Measurements from ENCODE around the gene KIAA1549.
"Not testable (repeated sequence)": the region's sequence is repeated elsewhere in the genome, so short reads cannot be mapped to it uniquely, and the experiment has no call there.

Gene KIAA1549

GRCh38 chr7:138798836-138799235 lies 182.4 kb downstream of the KIAA1549 start:
- no peak for FAIRE-seq

DNA sequence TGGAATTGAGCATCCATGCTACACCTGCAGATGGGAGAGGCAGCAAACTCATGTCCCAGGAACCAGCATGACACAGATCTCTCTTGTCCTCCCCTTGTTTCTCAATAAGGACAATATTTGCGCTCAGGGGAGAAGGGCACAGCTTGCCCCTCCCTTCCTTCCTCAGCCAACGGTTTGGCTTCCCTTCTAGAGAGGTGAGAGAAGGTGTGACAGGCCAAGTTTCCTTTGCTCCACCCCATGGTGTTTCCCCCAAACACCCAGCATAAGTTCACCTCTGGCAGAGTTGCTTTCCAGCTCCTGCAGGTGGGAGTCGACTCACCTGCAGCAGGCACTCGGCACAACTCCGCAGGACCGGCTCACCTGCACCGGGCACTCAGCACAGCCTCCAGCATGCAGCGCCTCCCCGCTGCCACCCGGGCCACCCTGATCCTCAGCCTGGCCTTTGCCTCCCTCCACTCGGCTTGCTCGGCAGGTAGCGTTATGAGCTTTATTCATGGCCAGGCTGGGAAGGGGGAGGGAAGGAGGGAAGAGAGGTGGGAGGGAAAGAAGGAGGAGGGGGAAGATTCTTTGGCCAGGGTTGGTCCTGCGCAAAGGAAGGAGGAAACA lies 183.4 kb downstream of the KIAA1549 start, which contains the start of the genes ATP6V0A4 and TMEM213:
TSS of gene ATP6V0A4 (minus strand) at position 482 of the 606 bp plus-strand sequence. CDS start 26,949 bp downstream, outside the sequence.
TSS of gene TMEM213 (plus strand) at position 280 of the 606 bp plus-strand sequence. CDS start at position 391, 111 bp downstream.
- no peak for FAIRE-seq

DNA sequence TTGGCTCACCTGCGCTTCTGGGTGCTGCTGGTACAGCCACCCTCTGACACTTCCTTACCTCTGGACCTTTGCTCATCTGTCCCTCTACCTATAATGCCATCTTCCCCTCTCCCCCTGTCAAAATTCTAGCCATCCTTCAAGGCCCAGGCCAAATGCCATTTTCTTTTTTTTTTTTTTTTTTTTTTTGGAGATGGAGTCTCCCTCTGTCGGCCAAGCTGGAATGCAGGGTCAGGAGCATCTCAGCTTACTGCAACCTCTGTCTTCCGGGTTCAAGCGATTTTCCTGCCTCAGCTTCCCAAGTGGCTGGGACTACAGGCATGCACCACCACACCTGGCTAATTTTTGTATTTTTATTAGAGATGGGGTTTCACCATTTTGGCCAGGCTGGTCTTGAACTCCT lies 184.1 kb downstream of the KIAA1549 start:
- not testable (repeated sequence) for FAIRE-seq

DNA sequence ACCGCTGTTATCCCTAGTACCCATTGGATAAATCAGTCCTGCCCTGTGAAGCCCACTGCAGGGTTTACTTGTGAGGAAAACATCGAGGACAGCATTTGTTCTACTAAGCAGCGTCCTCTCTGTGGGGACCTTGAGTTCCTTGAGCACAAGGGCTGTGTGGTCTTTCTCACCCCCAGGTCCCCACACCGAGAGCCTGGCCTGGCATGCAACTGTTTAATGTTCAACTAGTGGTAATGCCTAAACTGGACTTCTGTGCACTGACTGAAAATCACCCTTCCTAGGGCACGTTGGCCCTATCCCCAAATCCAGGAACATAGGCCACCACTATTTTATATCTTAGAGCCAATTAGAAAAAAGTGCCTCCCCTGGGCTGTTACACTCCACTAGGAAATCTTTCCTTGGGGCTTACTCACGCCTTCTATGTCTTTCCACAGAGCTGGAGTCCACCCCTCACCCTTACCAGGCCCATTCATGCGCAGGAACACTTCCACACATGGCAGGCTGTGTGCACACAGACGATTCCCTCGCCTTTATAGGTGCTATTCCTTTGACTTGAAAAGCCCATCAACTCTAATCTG lies 185.1 kb downstream of the KIAA1549 start:
- FAIRE-seq = no peak

- FAIRE-seq = no peak
Observed at GRCh38 chr7:138785587-138786437, 195.4 kb downstream of the KIAA1549 start.

DNA sequence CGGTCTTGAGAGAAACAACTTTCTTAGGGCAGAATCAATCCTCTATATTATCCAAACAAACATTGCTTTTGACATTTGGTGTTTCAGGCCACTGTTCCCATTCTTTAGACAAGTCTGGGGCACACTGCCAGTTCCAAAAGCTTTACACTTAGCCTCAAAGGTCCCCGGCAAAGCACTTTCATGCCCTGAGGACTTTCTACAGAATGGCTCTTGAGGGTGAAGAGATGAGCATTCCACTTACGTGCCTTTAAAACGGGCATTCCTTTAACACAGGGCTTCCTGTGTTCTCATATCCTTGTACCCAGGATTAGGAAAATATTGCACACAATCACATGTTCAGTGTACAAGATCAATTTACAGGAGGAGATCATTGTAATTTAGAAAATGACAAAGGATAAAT lies 196.5 kb downstream of the KIAA1549 start:
- FAIRE-seq = no peak

All from A204.1 (cell line).